ENCODE data around the gene AP5Z1. TPM values are rescaled to one million over a fixed set of nuclear protein-coding genes. Genes with fewer than 3 reads are reported as not detected.

Gene AP5Z1
- total RNA-seq, 6 experiments from 2014 or later: 39.8 to 50.4 (median 42.1) TPM

DNA sequence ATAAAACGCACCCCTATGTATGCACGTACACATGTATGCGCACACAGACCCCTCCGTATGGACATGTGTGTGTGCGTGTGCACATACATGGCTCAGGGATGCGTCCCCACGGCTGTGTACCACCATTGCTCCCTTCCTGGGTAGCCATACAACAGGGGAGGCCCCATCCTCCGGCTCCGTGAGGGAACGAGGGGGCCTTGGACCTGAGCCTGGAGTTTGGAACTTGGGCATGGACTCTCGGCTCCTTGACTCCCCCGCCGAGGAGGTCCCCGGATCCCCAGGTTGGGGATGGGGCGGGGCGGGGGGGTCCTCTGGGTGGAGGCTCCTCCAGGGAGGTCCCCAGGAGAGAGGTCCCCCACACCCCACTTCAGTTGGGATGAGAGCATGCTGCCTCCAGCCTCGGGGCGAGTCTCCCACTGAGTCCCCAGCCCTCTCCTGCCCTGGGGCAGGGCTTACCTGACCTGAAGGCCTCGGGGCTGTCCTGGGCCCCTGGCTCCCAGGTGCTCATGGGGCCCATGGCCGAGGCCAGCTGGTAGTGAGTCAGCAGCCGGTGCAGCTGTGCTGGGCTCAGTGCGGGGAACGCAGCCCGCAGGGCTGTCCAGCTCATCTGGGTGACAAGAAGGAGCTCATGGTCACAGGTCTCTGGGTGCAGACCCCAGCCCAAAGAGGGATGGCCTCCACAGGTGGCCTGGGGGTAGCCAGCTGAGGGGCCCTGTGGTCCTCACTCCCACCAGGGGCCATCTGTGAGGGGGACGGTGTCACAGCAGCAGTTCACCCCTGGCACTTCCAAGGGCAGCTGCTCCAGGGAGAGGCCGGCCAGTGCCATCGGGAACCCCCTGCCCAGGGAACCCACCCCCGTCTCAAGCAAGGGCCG, 29.9 kb downstream of the AP5Z1 start:
- Mint-ChIP-seq H3K36me3 (ENCODE audit: low read depth) (no peaks in the 10 kb centered on the region), H3K4me3 (no peak overlapping the region), H3K4me1 (ENCODE audit: low read depth) (no peaks in the 10 kb centered on the region), H3K27me3 (ENCODE audit: insufficient read depth) (peaks cover 15% of the 10 kb centered on the region), H3K9me3 (no peaks in the 10 kb centered on the region), H3K27ac (no peak overlapping the region)
- DNase-seq: no peak
- TF ChIP-seq, protein P1, sequence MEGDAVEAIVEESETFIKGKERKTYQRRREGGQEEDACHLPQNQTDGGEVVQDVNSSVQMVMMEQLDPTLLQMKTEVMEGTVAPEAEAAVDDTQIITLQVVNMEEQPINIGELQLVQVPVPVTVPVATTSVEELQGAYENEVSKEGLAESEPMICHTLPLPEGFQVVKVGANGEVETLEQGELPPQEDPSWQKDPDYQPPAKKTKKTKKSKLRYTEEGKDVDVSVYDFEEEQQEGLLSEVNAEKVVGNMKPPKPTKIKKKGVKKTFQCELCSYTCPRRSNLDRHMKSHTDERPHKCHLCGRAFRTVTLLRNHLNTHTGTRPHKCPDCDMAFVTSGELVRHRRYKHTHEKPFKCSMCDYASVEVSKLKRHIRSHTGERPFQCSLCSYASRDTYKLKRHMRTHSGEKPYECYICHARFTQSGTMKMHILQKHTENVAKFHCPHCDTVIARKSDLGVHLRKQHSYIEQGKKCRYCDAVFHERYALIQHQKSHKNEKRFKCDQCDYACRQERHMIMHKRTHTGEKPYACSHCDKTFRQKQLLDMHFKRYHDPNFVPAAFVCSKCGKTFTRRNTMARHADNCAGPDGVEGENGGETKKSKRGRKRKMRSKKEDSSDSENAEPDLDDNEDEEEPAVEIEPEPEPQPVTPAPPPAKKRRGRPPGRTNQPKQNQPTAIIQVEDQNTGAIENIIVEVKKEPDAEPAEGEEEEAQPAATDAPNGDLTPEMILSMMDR (IDR thresholded peaks at IDR 0.05): no peak

DNA sequence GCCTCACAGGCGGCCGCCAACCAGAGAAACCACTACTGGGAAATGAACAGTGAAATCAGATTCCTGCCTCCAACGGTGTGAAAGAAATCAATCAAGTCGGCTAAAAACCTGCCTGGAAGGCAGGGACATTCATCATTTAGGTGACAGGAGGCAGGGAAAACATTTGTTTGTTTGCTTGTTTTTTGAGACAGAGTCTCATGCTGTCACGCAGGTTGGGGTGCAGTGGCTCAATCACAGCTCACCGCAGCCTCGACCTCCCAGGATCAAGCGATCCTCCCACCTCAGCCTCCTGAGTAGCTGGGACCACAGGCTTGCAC, 30.5 kb downstream of the AP5Z1 start:
- Mint-ChIP-seq H3K36me3 (ENCODE audit: low read depth) (no peaks in the 10 kb centered on the region), H3K27me3 (ENCODE audit: insufficient read depth) (peaks cover 15% of the 10 kb centered on the region), H3K27ac (no peak overlapping the region), H3K9me3 (no peaks in the 10 kb centered on the region), H3K4me1 (ENCODE audit: low read depth) (no peaks in the 10 kb centered on the region), H3K4me3 (no peak overlapping the region)
- TF ChIP-seq, protein P1 (IDR thresholded peaks at IDR 0.05): no peak
- DNase-seq: no peak

GRCh38 chr7:4806983-4807597, 31.7 kb downstream of the AP5Z1 start:
- peaks cover 13% of the 10 kb centered on the region for H3K27me3 Mint-ChIP-seq (ENCODE audit: insufficient read depth)
- H3K4me1 Mint-ChIP-seq (ENCODE audit: low read depth): no peaks in the 10 kb centered on the region
- no peak overlapping the region for H3K27ac Mint-ChIP-seq
- no peaks in the 10 kb centered on the region for H3K9me3 Mint-ChIP-seq
- no peak for DNase-seq
- TF ChIP-seq, protein P1 (IDR thresholded peaks at IDR 0.05): no peak
- no peak overlapping the region for H3K4me3 Mint-ChIP-seq
- H3K36me3 Mint-ChIP-seq (ENCODE audit: low read depth): no peaks in the 10 kb centered on the region

DNA sequence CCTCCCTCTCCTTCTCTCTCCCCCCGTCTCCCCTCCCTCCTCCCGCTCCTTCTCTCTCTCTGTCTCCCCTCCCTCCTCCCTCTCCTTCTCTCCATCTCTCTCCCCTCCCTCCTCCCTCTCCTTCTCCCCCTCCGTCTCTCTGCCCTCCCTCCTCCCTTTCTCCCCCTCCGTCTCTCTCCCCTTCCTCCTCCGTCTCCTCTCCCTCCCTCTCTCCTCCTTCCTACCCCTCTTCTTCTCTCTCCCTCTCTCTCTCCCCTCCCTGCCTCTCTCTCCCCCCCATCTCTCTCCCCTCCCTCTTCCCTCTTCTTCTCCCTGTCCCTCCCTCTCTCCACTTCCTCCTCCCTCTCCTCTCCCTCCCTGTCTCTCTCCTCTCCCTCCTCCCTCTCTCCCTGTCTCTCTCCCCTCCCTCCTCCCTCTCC, 32.2 kb downstream of the AP5Z1 start:
- Mint-ChIP-seq H3K9me3 (peaks cover 2% of the 10 kb centered on the region), H3K36me3 (ENCODE audit: low read depth) (peaks cover 1% of the 10 kb centered on the region), H3K27ac (no peak overlapping the region), H3K4me1 (ENCODE audit: low read depth) (no peaks in the 10 kb centered on the region), H3K4me3 (no peak overlapping the region), H3K27me3 (ENCODE audit: insufficient read depth) (peaks cover 13% of the 10 kb centered on the region)
- TF ChIP-seq, protein P1 (IDR thresholded peaks at IDR 0.05): no peak
- DNase-seq: no peak

DNA sequence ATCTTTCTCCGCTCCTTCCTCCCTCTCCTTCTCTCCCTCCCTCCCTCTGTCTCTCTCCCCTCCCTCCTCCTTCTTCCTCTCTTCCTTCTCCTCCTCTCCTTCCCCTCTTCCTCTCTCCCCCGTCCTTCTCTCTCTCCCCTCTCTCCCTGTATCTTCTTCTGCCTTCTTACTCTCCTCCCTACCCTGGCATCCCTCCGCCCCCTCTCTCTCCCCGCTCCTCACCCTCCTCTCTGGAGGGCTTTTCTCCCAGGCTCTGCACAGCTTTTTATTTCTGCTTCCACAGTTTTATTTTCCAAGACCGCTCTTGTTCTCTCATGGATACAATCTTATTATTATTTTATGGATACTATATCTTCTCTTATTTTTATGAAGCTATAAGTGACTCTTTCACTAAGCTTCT, 32.6 kb downstream of the AP5Z1 start:
- H3K36me3 Mint-ChIP-seq (ENCODE audit: low read depth): peaks cover 6% of the 10 kb centered on the region
- peaks cover 17% of the 10 kb centered on the region for H3K27me3 Mint-ChIP-seq (ENCODE audit: insufficient read depth)
- no peak overlapping the region for H3K27ac Mint-ChIP-seq
- H3K4me1 Mint-ChIP-seq (ENCODE audit: low read depth): no peaks in the 10 kb centered on the region
- no peak for DNase-seq
- TF ChIP-seq, protein P1 (IDR thresholded peaks at IDR 0.05): no peak
- H3K4me3 Mint-ChIP-seq: no peak overlapping the region
- peaks cover 6% of the 10 kb centered on the region for H3K9me3 Mint-ChIP-seq
